Skin of body (tissue), 2 donors: Measurements from ENCODE around the gene RASL10B. TPM values are rescaled to one million over a fixed set of nuclear protein-coding genes. Genes with fewer than 3 reads are reported as not detected.
"Not testable (repeated sequence)": the region's sequence is repeated elsewhere in the genome, so short reads cannot be mapped to it uniquely, and the experiment has no call there.

Experiments used
- DNase-seq: peaks from one replicate; lab custom pipeline; 2025; lab: John Stamatoyannopoulos, UW
- total RNA-seq: library from RNA; depleted of rRNA; stranded (reverse); fragments of >200 nt; gene quantifications from one replicate; pipeline ENCODE4 v1.2.3, GENCODE V29; 2014

The RASL10B gene, protein sequence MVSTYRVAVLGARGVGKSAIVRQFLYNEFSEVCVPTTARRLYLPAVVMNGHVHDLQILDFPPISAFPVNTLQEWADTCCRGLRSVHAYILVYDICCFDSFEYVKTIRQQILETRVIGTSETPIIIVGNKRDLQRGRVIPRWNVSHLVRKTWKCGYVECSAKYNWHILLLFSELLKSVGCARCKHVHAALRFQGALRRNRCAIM
- total RNA-seq: 0.49 TPM

GRCh38 chr17:35731239-35731916 lies at the start of gene RASL10B:
RASL10B (plus strand) TSS chr17:35731639; CDS start chr17:35735185, 3,546 bp downstream.
- DNase-seq: peak; percentile 10

DNA sequence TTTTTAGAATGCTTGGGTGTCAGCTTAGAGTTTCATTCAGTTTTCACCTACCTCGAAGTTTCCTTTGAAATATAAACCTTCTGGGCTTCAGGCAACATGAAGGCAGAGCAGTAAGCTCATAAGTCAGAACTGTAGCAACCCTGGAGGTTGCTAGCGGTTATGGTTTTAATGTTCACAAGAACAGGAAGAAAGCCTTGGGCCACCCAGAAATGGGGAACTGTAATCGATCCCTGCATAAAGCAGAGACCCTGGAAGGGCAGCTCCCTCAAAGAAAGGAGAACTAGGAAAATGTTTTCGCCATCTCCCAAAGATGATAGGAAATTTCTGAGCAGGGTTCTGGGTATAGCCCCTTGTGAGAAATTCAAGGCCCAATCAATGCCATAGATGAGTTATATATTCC lies 47.8 kb upstream of the RASL10B start:
- DNase-seq: no peak

GRCh38 chr17:35684055-35684802 lies 47.2 kb upstream of the RASL10B start:
- DNase-seq: no peak

GRCh38 chr17:35692512-35693210 lies 38.8 kb upstream of the RASL10B start:
- DNase-seq: no peak

DNA sequence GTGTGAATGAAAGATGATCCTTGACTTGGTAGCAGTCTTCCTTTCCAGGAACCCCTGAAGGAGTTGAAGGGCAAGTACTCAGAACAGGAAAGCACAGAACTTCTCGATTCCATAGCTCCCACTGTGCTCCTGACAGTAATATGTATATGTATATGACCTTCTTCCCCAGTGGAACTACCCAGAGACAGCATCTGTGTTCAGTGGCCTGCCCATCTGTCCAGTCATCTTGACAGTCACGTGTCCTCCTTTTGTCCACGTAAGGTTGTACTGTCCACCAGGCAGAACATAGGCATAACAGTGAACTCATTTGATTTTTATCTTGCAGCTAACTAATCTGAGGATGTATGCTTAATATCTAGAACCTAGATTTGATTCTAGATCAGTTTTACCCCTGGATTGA lies 37.8 kb upstream of the RASL10B start:
- no peak for DNase-seq

- no peak for DNase-seq
Observed at GRCh38 chr17:35694906-35695305, 36.5 kb upstream of the RASL10B start.

- no peak for DNase-seq
Observed at GRCh38 chr17:35695613-35696012, 35.8 kb upstream of the RASL10B start.

DNA sequence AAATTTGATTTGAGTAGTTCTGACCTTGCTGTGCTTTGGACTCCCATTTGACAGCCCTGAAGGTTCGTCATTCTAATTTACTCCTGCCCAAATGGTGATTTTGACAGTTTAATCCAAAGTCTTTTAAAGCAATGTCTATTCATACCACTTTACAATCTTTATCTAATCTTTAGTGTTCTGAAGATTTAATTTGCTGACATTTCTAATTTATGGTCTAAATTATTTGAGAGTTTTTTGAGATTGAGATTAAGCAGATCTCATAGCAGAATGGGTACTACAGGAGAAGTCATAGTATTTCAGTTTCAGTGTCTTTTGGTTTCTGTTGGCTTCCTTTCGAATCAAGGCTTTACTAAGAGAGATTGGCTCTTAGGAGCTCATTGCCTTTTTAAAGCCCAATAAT lies 32.6 kb upstream of the RASL10B start:
- no peak for DNase-seq

- no peak for DNase-seq
Observed at GRCh38 chr17:35700150-35700549, 31.3 kb upstream of the RASL10B start.

DNA sequence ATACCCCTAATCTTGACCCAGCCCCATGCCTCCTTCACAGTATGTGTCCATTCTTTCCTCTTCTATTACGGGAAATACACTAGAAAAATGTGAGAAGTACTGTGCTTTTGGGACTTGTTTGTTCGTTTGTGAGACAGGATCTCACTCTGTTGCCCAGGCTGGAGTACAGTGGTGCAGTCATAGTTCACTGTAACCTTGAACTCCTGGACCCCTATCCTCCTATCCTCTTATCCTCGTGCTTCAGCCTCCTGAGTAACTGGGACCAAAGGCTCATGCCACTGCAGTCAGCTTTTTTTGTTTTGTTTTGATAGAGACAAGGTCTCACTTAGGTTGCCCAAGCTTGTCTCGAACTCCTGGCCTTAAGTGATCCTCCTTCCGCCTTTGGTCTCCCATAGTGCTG lies 29.9 kb upstream of the RASL10B start:
- no peak for DNase-seq

DNA sequence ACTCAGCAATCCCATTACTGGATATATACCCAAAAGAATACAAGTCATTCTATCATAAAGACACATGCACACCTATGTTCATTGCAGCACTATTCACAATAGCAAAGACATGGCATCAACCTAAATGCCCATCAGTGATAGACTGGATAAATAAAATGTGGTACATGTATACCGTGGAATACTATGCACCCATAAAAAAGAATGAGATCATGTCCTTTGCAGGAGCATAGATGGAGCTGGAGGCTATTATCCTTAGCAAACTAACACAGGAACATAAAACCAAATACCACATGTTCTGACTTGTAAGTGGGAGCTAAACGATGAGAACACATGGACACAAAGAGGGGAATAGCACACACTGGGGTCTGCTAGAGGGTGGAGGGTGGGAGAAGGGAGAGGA lies 28.1 kb upstream of the RASL10B start:
- not testable (repeated sequence) for DNase-seq

DNA sequence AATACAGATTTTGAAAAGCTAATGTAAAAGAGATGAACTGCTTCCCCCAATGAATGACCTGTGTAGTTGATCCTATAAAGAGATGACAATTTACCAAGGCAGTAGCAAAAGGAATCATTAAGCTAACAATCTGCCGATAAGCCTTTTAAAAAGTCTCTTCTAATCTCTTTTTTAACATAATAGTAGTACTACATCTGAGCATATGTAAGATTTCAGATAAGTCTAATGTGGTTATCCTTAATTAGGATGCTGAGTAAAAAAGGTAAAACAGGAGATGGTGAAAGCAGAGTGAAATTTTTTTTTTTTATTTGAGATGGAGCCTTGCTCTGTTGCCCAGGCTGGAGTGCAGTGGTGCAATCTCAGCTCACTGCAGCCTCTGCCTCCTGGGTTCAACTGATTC lies 26.2 kb upstream of the RASL10B start:
- no peak for DNase-seq

DNA sequence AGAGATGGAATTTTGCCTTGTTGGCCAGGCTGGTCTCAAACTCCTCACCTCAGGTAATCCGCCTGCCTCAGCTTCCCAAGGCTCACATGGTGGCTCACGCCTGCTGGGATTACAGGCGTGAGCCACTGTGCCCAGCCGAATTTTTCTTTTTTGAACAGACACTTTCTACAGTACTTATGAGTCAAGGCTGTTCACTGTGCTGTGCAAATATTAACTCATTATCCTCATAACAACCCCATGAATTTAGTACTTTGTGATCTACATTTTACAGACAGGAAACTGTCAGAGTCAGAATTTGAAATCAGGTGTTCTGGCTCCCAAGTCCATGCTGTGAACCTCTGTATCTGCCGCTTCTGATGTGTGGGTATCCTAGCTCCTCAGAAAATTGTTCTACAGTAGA lies 25.7 kb upstream of the RASL10B start:
- no peak for DNase-seq

- DNase-seq: no peak
Observed at GRCh38 chr17:35708149-35708548, 23.3 kb upstream of the RASL10B start.

DNA sequence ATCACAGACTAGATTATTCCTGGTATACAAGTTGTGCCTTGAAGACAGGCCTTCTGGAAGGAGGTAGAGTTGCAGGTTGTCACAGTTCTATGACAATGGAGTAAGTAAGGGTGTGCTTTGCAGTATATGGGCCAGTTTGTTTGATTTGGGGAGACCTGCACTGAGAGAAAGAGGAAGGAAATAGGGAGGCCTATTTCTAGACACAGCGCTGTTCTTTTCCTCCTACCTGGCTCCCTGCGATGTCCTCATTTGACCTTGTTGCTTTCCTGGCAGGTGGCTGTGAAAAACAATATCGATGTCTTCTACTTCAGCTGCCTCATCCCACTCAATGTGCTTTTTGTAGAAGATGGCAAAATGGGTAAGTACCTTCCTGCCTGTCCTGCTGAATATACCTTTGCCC lies 22.5 kb upstream of the RASL10B start:
- no peak for DNase-seq

- no peak for DNase-seq
Observed at GRCh38 chr17:35709874-35710273, 21.6 kb upstream of the RASL10B start.

DNA sequence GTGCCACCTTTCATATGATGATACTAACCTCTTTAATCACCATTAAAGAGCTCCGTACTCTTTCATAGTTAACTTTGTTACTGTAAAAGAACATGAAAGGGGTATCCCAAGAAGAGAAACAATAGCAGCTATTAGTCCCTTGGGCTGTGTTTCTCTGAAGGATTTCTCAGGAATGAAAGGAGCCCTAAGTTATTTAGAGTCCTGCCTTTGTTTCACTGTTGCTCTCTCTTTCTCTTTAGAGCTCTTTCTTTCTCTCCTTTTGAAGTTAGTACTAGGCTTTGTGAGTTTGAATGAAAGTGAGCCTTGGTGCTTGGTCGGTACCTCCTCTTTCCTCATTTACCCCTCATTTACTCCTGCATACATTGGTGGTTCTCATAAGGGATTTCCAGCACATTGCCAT lies 20.5 kb upstream of the RASL10B start:
- no peak for DNase-seq

- peak; percentile 45 for DNase-seq
Observed at GRCh38 chr17:35713069-35713728, 18.2 kb upstream of the RASL10B start.

DNA sequence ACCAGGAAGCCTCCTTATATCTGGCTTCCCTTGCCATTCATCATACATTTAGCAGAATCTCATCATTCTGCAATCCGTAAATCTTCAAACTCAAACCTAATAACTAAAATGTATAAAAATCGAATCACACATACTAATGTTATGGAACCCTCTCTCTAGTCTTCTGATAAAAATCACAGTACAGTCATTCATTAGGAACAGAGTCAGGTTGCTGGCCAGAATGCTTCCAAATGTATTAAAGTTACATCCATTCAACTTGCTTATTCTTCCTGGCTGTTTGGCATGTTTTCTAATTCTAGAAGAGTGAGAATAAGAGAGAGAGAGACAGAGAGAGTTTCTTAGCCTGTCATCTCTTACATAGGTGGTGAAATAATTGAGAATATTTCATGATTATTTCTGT lies 16.5 kb upstream of the RASL10B start:
- no peak for DNase-seq

GRCh38 chr17:35715416-35715815 lies 16.0 kb upstream of the RASL10B start:
- DNase-seq: no peak

- no peak for DNase-seq
Observed at GRCh38 chr17:35716173-35716572, 15.3 kb upstream of the RASL10B start.
